HG03342 (cell line): Measurements from ENCODE around the gene PHTF1.
"Not testable (repeated sequence)": the region's sequence is repeated elsewhere in the genome, so short reads cannot be mapped to it uniquely, and the experiment has no call there.

ENCODE experiments used
- ATAC-seq: cut with Tn5 transposase; IDR thresholded peaks from one replicate; pipeline ENCODE4 v1.9.1; 2021; ENCODE audit warnings: mild to moderate bottlenecking, moderate library complexity; ENCODE audit not compliant: unreplicated experiment

Gene PHTF1

GRCh38 chr1:113732802-113733201 is 26.5 kb downstream of the PHTF1 start:
- ATAC-seq: no peak

GRCh38 chr1:113721010-113721409 is 38.3 kb downstream of the PHTF1 start:
- ATAC-seq: no peak

- ATAC-seq: not testable (repeated sequence)
These were observed 40.7 kb downstream of the PHTF1 start for GRCh38 chr1:113718621-113719020.

- ATAC-seq: not testable (repeated sequence)
These were observed 41.8 kb downstream of the PHTF1 start for GRCh38 chr1:113717506-113717905.

- no peak for ATAC-seq
These were observed 44.5 kb downstream of the PHTF1 start for GRCh38 chr1:113714606-113715269.

- ATAC-seq: no peak
These were observed 57.9 kb downstream of the PHTF1 start for GRCh38 chr1:113701429-113701828.

- ATAC-seq: no peak
These were observed 64.4 kb downstream of the PHTF1 start for GRCh38 chr1:113694910-113695309.

- ATAC-seq: no peak
These were observed 66.4 kb downstream of the PHTF1 start for GRCh38 chr1:113692824-113693431.

- no peak for ATAC-seq
These were observed 66.9 kb downstream of the PHTF1 start for GRCh38 chr1:113692342-113692741.

GRCh38 chr1:113691184-113691583 is 68.1 kb downstream of the PHTF1 start:
- no peak for ATAC-seq

GRCh38 chr1:113686891-113687618 is 72.2 kb downstream of the PHTF1 start:
- no peak for ATAC-seq

GRCh38 chr1:113684153-113684541 is 75.1 kb downstream of the PHTF1 start:
- no peak for ATAC-seq

GRCh38 chr1:113683384-113684152 is 75.7 kb downstream of the PHTF1 start:
- ATAC-seq: no peak

- no peak for ATAC-seq
These were observed 77.5 kb downstream of the PHTF1 start for GRCh38 chr1:113681596-113682337.

GRCh38 chr1:113678159-113678469 is 81.2 kb downstream of the PHTF1 start:
- no peak for ATAC-seq

- ATAC-seq: no peak
These were observed 81.8 kb downstream of the PHTF1 start for GRCh38 chr1:113677250-113678158.

GRCh38 chr1:113676524-113676923 is 82.8 kb downstream of the PHTF1 start:
- ATAC-seq: no peak

- ATAC-seq: no peak
These were observed 84.0 kb downstream of the PHTF1 start for GRCh38 chr1:113675302-113675701.

- ATAC-seq: no peak
These were observed 84.7 kb downstream of the PHTF1 start for GRCh38 chr1:113674591-113674990.

GRCh38 chr1:113672491-113672890 is 86.8 kb downstream of the PHTF1 start:
- no peak for ATAC-seq
